HepG2 (cell line): ENCODE data around the gene ARL10. TPM values are rescaled to one million over a fixed set of nuclear protein-coding genes. Genes with fewer than 3 reads are reported as not detected.
A peak's percentile ranks its signal among the peaks of the same experiment; 100 is the strongest.

Source experiments
- DZIP1 ChIP-seq: sonication (generic); formaldehyde crosslinking; IDR thresholded peaks from 2 replicates; pipeline ENCODE4 v1.5.0; 2020; ENCODE audit warnings: mild to moderate bottlenecking, missing genetic modification reagents
- FIP1L1 ChIP-seq: fragments of 200-400 bp; formaldehyde crosslinking; IDR thresholded peaks from 2 replicates; pipeline ENCODE4 v1.6.1; 2018; ENCODE audit warnings: low read depth, mild to moderate bottlenecking, low read length, moderate library complexity, borderline replicate concordance; ENCODE audit not compliant: insufficient read depth
- FOXC1 ChIP-seq: sonication (generic); formaldehyde crosslinking; IDR thresholded peaks from 2 replicates; pipeline ENCODE4 v1.8.0; 2022; ENCODE audit warnings: mild to moderate bottlenecking, missing genetic modification reagents, borderline replicate concordance
- HHEX ChIP-seq: IDR thresholded peaks from 2 replicates; pipeline ENCODE4 v1.6.1; 2016; ENCODE audit warnings: control low read depth
- KMT2A ChIP-seq: sonication (generic); formaldehyde crosslinking; IDR thresholded peaks from 2 replicates; pipeline ENCODE4 v1.4.0; 2020; ENCODE audit warnings: missing genetic modification reagents
- MYC ChIP-seq: sonication (generic); formaldehyde crosslinking; IDR thresholded peaks from 2 replicates; pipeline ENCODE4 v1.9.0; 2021; ENCODE audit warnings: missing genetic modification reagents, borderline replicate concordance
- NFE2 ChIP-seq: sonication (generic); formaldehyde crosslinking; IDR thresholded peaks from 2 replicates; pipeline ENCODE4 v1.4.0; 2020; ENCODE audit warnings: missing genetic modification reagents
- POLR2A ChIP-seq, 2 experiments: IDR thresholded peaks; 2 replicates each; pipeline ENCODE4 v1.6.1; 2011; ENCODE audit warnings: low read depth in 2 of 2, low read length in 2 of 2, mild to moderate bottlenecking in 1 of 2, moderate library complexity in 1 of 2; ENCODE audit not compliant: insufficient read depth in 1 of 2
- RARG ChIP-seq: sonication (generic); formaldehyde crosslinking; IDR thresholded peaks from 2 replicates; pipeline ENCODE4 v1.4.0; 2020; ENCODE audit warnings: low read depth, mild to moderate bottlenecking, missing genetic modification reagents
- SMC3 ChIP-seq: IDR thresholded peaks from 2 replicates; pipeline ENCODE4 v1.6.1; 2011; ENCODE audit warnings: low read length, improper control_type of control experiment
- SNAPC5 ChIP-seq: sonication (generic); formaldehyde crosslinking; IDR thresholded peaks from 2 replicates; pipeline ENCODE4 v1.8.1; 2023; ENCODE audit warnings: mild to moderate bottlenecking, missing genetic modification reagents, borderline replicate concordance
- YY1 ChIP-seq: IDR thresholded peaks from 2 replicates; pipeline ENCODE4 v1.6.1; 2011; ENCODE audit warnings: low read length, low read depth, moderate library complexity, mild to moderate bottlenecking; ENCODE audit not compliant: insufficient read depth, insufficient replicate concordance
- ZBED4 ChIP-seq: sonication (generic); formaldehyde crosslinking; IDR thresholded peaks from 2 replicates; pipeline ENCODE4 v1.4.0; 2020; ENCODE audit warnings: missing genetic modification reagents, borderline replicate concordance
- ZC3H13 ChIP-seq: sonication (generic); formaldehyde crosslinking; IDR thresholded peaks from 2 replicates; pipeline ENCODE4 v1.8.1; 2023; ENCODE audit warnings: mild to moderate bottlenecking, missing genetic modification reagents, moderate library complexity
- ZNF709 ChIP-seq: sonication (generic); formaldehyde crosslinking; IDR thresholded peaks from 2 replicates; pipeline ENCODE4 v1.5.0; 2020; ENCODE audit warnings: mild to moderate bottlenecking, missing genetic modification reagents
- ZNF720 ChIP-seq: sonication (generic); formaldehyde crosslinking; IDR thresholded peaks from 2 replicates; pipeline ENCODE4 v1.4.0; 2020; ENCODE audit warnings: missing genetic modification reagents
- ZNF839 ChIP-seq: sonication (generic); formaldehyde crosslinking; IDR thresholded peaks from 2 replicates; pipeline ENCODE4 v1.4.0; 2020; ENCODE audit warnings: missing genetic modification reagents, mild to moderate bottlenecking, borderline replicate concordance
- polyA plus RNA-seq, 8 experiments: library from polyadenylated mRNA; depleted of rRNA in 3 of 8; stranded (reverse) in 7 of 8; unstranded in 1 of 8; fragments of >200 nt; fragmentation: Illumina TruSeq in 4 of 8; extraction: Trizol in 4 of 8; gene quantifications; 2 replicates each; pipeline versions ENCODE4 v1.2.1 to v1.2.3, GENCODE V29; 2011 to 2016; ENCODE audit warnings: low read depth in 4 of 8, missing spikeins in 1 of 8, mixed read lengths in 1 of 8; ENCODE audit not compliant: insufficient read depth in 1 of 8
- total RNA-seq, 5 experiments: library from RNA; depleted of rRNA; stranded (reverse); fragments of >200 nt; fragmentation: Illumina TruSeq; extraction: Trizol; gene quantifications; 2 replicates each; pipeline ENCODE4 v1.2.3, GENCODE V29; 2016; ENCODE audit warnings: low read depth in 1 of 5
- TF ChIP-seq, protein P1 (sequence below): sonication (generic); formaldehyde crosslinking; IDR thresholded peaks from 2 replicates; pipeline ENCODE4 v1.5.0; 2020; ENCODE audit warnings: mild to moderate bottlenecking, missing genetic modification reagents
- TF ChIP-seq, protein P2 (sequence below): sonication (generic); formaldehyde crosslinking; IDR thresholded peaks from 2 replicates; pipeline ENCODE4 v1.8.1; 2022; ENCODE audit warnings: low read depth, mild to moderate bottlenecking, missing genetic modification reagents

The ARL10 gene
- total and polyA plus RNA-seq, 2 of the 13 experiments (the other 11 are each of a cell fraction or from before 2014, with no cell fraction given): 0.18 to 0.50 TPM

- TF ChIP-seq DZIP1 (CRISPR knock-in tag): no peak
- TF ChIP-seq, protein P1, sequence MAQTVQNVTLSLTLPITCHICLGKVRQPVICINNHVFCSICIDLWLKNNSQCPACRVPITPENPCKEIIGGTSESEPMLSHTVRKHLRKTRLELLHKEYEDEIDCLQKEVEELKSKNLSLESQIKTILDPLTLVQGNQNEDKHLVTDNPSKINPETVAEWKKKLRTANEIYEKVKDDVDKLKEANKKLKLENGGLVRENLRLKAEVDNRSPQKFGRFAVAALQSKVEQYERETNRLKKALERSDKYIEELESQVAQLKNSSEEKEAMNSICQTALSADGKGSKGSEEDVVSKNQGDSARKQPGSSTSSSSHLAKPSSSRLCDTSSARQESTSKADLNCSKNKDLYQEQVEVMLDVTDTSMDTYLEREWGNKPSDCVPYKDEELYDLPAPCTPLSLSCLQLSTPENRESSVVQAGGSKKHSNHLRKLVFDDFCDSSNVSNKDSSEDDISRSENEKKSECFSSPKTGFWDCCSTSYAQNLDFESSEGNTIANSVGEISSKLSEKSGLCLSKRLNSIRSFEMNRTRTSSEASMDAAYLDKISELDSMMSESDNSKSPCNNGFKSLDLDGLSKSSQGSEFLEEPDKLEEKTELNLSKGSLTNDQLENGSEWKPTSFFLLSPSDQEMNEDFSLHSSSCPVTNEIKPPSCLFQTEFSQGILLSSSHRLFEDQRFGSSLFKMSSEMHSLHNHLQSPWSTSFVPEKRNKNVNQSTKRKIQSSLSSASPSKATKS (CRISPR knock-in tag): no peak
- TF ChIP-seq FOXC1 (CRISPR knock-in tag): no peak
- TF ChIP-seq RARG (CRISPR knock-in tag): 0 out of 2 replicates have a peak, but pooled peaks have one; percentile 59
- no peak for TF ChIP-seq ZBED4 (CRISPR knock-in tag)
- TF ChIP-seq KMT2A (CRISPR knock-in tag): peak; percentile 9; the same call in 1 of the 2 replicates
- no peak for TF ChIP-seq ZNF709 (CRISPR knock-in tag)
- TF ChIP-seq NFE2 (CRISPR knock-in tag): no peak
- TF ChIP-seq ZC3H13 (CRISPR knock-in tag): no peak
- TF ChIP-seq, protein P2, sequence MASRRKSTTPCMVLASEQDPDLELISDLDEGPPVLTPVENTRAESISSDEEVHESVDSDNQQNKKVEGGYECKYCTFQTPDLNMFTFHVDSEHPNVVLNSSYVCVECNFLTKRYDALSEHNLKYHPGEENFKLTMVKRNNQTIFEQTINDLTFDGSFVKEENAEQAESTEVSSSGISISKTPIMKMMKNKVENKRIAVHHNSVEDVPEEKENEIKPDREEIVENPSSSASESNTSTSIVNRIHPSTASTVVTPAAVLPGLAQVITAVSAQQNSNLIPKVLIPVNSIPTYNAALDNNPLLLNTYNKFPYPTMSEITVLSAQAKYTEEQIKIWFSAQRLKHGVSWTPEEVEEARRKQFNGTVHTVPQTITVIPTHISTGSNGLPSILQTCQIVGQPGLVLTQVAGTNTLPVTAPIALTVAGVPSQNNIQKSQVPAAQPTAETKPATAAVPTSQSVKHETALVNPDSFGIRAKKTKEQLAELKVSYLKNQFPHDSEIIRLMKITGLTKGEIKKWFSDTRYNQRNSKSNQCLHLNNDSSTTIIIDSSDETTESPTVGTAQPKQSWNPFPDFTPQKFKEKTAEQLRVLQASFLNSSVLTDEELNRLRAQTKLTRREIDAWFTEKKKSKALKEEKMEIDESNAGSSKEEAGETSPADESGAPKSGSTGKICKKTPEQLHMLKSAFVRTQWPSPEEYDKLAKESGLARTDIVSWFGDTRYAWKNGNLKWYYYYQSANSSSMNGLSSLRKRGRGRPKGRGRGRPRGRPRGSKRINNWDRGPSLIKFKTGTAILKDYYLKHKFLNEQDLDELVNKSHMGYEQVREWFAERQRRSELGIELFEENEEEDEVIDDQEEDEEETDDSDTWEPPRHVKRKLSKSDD (CRISPR knock-in tag): no peak
- TF ChIP-seq POLR2A (IDR thresholded peaks at IDR 0.05; ENCODE audit: insufficient read depth in 1 of 2, low read depth in 2 of 2, low read length in 2 of 2): no peak
- TF ChIP-seq MYC (CRISPR knock-in tag): no peak
- TF ChIP-seq SMC3: no peak
- TF ChIP-seq YY1: no peak
- no peak for TF ChIP-seq ZNF720
- peak; percentile 36; the same call in 1 of the 2 replicates for TF ChIP-seq SNAPC5 (CRISPR knock-in tag)
- TF ChIP-seq HHEX (CRISPR knock-in tag): no peak
- no peak for TF ChIP-seq ZNF839 (CRISPR knock-in tag)
- no peak for TF ChIP-seq FIP1L1
Observed at GRCh38 chr5:176388003-176388443, 22.7 kb downstream of the ARL10 start (continued).
